HG02938 (cell line): ENCODE results near the gene POLK.
"Not testable (repeated sequence)": the region's sequence is repeated elsewhere in the genome, so short reads cannot be mapped to it uniquely, and the experiment has no call there.

Source experiments
- ATAC-seq: cut with Tn5 transposase; IDR thresholded peaks from one replicate; pipeline ENCODE4 v1.9.1; 2021; ENCODE audit warnings: mild to moderate bottlenecking, moderate library complexity; ENCODE audit not compliant: unreplicated experiment

Gene POLK

GRCh38 chr5:75608870-75609269 is 97.2 kb downstream of the POLK start:
- ATAC-seq, result no peak

DNA sequence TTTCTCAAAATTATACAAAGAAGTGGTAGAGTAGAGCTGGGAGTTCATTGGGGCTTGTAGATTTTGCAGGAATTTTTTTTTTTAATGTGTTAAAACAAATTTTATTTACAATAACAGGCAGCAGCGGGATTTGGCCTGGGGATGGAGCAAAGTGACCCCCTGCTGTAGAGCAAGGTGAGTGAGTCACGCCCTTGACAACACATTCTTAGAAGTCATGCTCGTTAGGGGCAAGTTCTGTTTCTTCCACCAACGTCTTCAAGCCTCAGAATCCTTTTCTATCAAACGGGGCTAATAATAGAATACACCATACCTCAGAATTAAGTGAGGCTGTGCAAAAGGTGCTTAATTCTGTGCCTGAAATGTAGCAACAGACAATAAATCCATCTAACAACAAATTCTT is 98.5 kb downstream of the POLK start:
- ATAC-seq, result no peak

GRCh38 chr5:75610859-75611310 is 99.2 kb downstream of the POLK start:
- not testable (repeated sequence) for ATAC-seq

- no peak for ATAC-seq
These were observed 99.9 kb downstream of the POLK start, which contains the start of gene ANKDD1B for GRCh38 chr5:75611311-75612225. Gene ANKDD1B (plus strand): TSS chr5:75611453. CDS start chr5:75611635, 182 bp downstream.

GRCh38 chr5:75612226-75612569 is 100.5 kb downstream of the POLK start:
- ATAC-seq, result no peak

GRCh38 chr5:75612901-75613300 is 101.2 kb downstream of the POLK start:
- ATAC-seq, result no peak

DNA sequence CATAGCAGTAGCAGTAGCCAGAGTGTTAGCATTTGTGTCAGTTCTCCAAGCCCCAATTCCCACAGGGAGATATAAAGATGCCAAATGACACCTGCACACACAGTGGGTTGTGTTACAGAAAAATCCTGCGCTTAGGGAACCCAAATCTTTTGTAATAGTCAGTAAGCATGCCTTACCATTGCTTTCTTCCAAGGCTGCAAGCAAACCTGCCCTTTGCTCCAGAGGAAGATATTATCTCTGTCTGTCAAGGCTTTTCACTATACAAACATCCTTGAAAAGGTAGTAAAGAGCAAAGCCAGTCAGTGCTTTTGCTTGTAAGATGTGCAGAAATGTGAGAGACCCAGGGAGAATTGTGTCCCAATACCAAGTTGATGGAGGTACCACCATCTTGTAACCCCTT is 102.5 kb downstream of the POLK start:
- ATAC-seq, result no peak

- no peak for ATAC-seq
These were observed 104.7 kb downstream of the POLK start for GRCh38 chr5:75616371-75616881.

DNA sequence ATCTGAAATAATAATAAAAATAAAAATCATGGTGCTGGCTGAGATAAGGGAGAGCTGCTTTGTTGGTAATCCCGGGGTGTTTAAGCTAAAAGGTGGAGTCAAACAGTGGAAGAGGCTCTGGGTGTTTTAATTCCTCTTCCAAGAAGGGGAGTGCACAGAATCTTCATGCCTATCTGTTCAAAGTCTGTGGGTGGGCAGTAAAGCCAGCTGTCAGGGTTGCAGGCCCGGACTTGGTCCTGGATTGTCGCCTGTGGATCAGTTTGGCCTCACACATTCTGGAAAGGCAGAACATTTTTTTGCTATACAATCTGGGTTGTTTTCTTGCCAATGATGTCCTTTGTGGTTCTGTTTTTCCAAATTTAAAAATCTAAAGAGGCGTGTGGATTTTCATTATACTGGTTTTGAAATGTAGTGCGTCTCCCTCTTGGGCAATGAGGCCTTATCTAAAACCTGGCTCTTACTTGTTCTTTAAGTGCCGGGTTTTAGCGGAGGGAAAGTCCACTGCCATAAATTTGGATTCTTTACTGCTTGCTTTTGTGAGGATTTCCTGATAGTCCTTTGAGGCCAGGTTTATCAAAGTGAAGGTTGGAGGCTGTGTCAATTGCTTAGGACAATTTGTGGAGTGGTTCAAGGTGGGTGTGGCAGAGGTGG is 105.4 kb downstream of the POLK start:
- no peak for ATAC-seq

DNA sequence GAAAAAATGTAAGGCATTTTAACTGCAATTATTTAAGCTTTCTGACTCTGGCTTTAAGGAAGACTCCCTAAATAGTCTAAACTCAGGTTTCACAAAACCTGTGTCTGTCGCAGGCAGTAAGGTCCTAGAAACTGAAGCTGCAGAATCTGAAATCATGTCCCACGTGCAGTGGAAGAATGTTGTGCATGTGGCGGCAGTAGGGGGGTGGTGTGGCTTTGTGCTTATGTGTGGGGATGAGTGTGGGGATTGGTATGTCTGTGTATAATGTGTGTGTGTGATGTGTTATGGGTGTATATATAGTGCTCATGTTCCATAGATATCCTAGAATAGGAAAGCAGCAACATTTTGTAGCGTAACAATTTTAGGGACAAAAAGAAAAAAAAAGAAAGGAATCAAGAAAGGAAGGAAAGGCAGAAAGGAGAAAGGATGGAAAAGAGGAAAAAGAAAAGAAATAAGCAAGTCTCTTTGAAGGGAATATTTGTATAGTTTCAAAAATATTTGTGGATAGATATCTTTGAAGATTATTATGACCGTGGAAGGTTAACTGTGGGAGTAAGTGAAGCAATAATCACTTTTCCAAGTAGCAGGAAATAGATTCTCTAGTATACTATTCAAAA is 106.2 kb downstream of the POLK start:
- no peak for ATAC-seq

DNA sequence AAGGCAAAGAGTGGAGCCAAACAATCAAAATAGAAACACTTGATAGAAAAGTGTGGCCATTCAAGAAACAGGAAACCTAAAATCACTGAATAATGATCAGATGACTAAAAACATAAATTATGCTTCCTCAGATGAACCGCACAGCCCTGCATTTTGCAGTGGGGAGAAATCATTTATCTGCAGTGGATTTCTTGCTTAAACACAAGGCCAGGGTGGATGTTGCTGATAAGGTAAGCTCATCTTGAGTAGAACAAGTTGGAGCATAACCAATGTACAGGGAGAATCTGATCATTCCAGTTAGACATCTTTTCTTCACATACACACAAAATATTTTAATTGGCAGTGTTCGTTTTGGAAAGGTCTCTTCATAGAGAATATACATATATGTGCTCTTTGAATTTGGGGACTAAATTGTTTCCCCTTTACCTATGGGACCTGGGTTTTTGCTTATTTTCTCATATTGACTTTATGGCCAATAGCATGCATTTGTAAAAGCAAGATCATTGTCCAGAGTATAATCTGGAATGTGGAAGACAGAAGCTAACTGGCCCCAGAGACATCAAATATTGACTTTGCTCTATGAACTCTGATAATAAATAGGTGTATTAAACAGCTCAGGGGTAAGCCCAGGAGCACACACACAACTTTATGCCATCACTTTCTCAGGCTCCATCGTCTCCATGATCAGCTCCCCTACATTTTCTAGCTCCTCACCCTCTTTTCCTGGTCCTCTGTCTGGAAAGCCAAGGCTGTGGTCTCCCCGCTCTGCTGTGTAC is 108.7 kb downstream of the POLK start:
- ATAC-seq, result no peak

GRCh38 chr5:75622564-75622963 is 110.9 kb downstream of the POLK start:
- no peak for ATAC-seq

DNA sequence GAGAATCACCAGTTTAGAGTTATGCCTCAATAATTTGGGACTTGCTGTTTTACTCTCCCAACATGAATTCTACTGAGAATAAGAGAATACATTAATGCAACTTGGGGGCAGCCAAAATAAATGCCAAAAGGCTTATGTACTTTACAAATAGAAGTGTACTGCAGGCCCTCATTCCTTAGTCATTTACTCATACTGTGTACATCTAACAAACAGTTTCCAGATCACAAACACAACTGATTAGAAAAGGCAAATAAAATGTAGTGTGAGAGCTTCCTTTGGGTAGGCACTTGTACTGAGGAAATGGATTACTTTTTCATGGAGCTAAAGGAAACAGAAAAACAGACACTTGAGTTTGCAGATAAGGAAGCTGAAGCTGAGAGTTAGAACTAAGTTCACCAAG is 112.2 kb downstream of the POLK start:
- no peak for ATAC-seq

DNA sequence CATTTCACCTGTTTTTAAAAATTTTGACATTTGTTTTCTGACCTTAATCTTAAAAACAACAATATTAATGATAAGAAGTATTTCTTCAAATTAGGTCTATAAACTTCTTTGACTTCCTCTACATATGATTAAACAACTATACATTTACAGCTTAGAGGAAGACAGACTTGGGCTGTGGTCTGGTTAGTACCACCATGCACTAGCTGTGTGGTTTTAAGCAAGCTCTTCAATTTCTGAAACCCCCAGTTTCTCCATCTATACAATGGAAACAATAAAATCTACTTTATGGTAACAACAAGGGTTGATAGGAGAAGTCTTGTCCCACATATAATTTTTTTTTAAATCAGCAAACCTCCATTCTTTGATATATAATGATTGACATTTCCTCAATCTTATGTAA is 115.3 kb downstream of the POLK start:
- no peak for ATAC-seq

DNA sequence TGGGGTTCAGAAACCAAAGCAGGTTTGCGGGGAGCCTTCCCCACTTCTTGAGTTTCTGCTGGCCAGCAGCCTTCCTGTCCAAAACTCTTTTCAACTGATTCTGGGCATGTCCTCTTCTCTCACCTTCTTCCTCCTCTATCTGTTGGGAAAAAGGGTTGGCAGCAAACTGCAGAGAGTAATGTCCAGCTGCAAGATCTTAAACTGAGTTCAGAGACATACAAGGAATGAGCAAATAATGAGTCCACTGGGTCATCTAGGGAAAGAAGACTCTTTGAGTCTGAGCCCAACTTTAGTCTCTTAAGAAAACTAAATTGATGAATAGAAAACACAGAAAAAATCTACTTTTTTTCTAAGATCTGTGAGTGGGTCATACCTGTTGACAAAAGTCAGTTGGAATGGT is 116.1 kb downstream of the POLK start:
- ATAC-seq, result no peak

DNA sequence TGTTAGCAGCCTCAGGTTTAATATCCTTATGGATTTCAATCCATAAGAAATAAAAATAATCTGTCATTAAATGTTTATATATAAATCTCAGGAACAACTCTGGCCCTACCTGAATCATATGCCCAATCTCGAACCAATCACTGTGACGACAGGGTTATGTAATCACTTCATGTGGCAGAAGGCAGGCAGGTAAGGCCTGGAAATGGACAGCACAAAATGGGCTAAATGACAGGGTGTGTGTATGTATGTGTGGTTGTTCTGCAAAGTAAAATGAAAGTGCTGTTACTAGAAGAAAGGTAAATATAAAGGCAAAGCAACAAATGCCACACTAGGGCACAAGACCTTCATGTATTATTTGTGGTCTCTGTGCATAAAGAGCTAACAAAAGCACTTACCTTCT is 119.2 kb downstream of the POLK start:
- ATAC-seq, result no peak

DNA sequence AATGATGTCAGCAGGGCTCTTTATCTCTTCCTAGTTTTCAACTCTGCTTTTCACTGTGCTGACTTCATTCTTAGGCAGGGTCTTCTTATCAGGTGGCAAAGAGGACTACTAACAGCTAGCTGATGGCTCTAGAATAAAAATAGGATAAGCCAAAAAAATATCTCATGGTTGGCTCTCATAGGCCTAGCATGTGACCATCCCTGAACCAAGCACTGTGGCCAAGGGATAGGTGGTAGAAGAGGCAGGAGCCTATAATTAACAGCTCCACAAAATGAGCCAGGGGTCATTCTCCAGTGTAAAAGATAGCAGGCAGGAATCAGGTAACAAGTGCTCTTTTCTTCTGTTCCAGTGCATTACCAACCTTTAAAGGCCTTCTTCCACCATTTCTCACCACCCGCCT is 120.6 kb downstream of the POLK start:
- ATAC-seq, result no peak

- no peak for ATAC-seq
These were observed 126.3 kb downstream of the POLK start for GRCh38 chr5:75637949-75638348.

GRCh38 chr5:75639535-75640311 is 128.0 kb downstream of the POLK start:
- ATAC-seq, result no peak

DNA sequence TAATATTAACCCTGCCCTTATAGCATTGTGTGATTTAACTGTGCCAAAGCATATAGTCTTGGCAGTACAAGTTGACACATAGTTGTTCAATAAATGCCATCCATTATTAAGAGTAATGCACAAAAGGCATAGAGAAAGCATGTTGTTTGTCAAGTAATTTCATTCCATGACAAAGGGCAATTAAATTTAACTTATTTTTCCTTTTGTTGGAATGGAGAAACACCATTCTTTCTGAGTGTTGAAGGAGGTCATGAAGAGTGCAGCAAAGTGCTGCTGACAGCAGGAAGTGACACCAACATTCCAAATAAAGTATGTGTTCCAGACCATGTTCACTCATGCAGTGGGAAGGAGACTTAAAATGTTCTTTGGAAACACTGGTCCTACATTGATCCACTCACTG is 128.7 kb downstream of the POLK start:
- no peak for ATAC-seq
